Endodermal cell (in vitro differentiated cells): ENCODE results near the gene CDH23. TPM values are rescaled to one million over a fixed set of nuclear protein-coding genes. Genes with fewer than 3 reads are reported as not detected.

Experiments
- DNase-seq: peaks from one replicate; pipeline ENCODE4 v3.0.0-alpha.2; 2017
- H3K27ac ChIP-seq: 2 replicates; pipeline ENCODE4 v1.5.1; 2013; ENCODE audit warnings: mild to moderate bottlenecking, low read depth, low read length, moderate library complexity
- H3K27me3 ChIP-seq: 2 replicates; pipeline ENCODE4 v1.6.1; 2013; ENCODE audit warnings: mild to moderate bottlenecking, low read length, moderate library complexity; ENCODE audit not compliant: insufficient read depth, control insufficient read depth, poor library complexity, severe bottlenecking
- H3K36me3 ChIP-seq: 2 replicates; pipeline ENCODE4 v1.7.0; 2013; ENCODE audit warnings: mild to moderate bottlenecking, low read length, moderate library complexity; ENCODE audit not compliant: control insufficient read depth, insufficient read depth
- H3K4me1 ChIP-seq: one replicate; pipeline ENCODE4 v1.7.0; 2013; ENCODE audit warnings: low read length; ENCODE audit not compliant: control insufficient read depth, insufficient read depth
- H3K4me3 ChIP-seq: 2 replicates; pipeline ENCODE4 v1.5.1; 2013; ENCODE audit warnings: mild to moderate bottlenecking, low read length, moderate library complexity
- H3K9ac ChIP-seq: 2 replicates; pipeline ENCODE4 v1.6.1; 2013; ENCODE audit warnings: mild to moderate bottlenecking, low read length, moderate library complexity; ENCODE audit not compliant: poor library complexity, severe bottlenecking; ENCODE audit errors: extremely low read depth
- H3K9me3 ChIP-seq: 2 replicates; pipeline ENCODE4 v1.6.1; 2013; ENCODE audit warnings: mild to moderate bottlenecking, low read length, moderate library complexity; ENCODE audit not compliant: control insufficient read depth
- H3K27ac Mint-ChIP-seq: 2 replicates; pipeline ENCODE4 v1.8.0; 2020; ENCODE audit warnings: mixed read lengths
- H3K27me3 Mint-ChIP-seq: 2 replicates; pipeline ENCODE4 v1.8.0; 2021; ENCODE audit warnings: mild to moderate bottlenecking, mixed read lengths; ENCODE audit not compliant: insufficient read depth
- H3K36me3 Mint-ChIP-seq: 2 replicates; pipeline ENCODE4 v1.8.0; 2020; ENCODE audit warnings: low read depth, mixed read lengths
- H3K4me1 Mint-ChIP-seq: 2 replicates; pipeline ENCODE4 v1.8.0; 2020; ENCODE audit warnings: mixed read lengths
- H3K4me3 Mint-ChIP-seq: 2 replicates; pipeline ENCODE4 v1.8.0; 2020; ENCODE audit warnings: mild to moderate bottlenecking, moderate library complexity, mixed read lengths
- H3K9me3 Mint-ChIP-seq: 2 replicates; pipeline ENCODE4 v1.8.0; 2020; ENCODE audit warnings: mild to moderate bottlenecking, mixed read lengths
- CTCF ChIP-seq: fragments of 200-600 bp; sonication (generic); conservative IDR thresholded peaks from 2 replicates; pipeline ENCODE4 v1.5.0; 2021; ENCODE audit warnings: antibody characterized with exemption, mild to moderate bottlenecking
- WGBS, 2 experiments: methylation state at CpG; one replicate each; pipeline versions ENCODE4 v1.1.5 to v1.1.7; 2013; ENCODE audit warnings: missing lambda C conversion rate in 2 of 2, mixed read lengths in 1 of 2; ENCODE audit not compliant: insufficient coverage in 1 of 2, insufficient read length in 1 of 2; 5-methylcytosine and 5-hydroxymethylcytosine counted together
- total RNA-seq, 2 donors: library from RNA; stranded (reverse); fragmentation: NEBNext Ultra II Directional in 1 of 2; extraction: Animal tissue kit (Norgen Biotek cat#: 25700) in 1 of 2; gene quantifications; 2 replicates in 1 of 2; 3 replicates in 1 of 2; pipeline ENCODE4 v1.2.1, GENCODE V29; 2021

Gene CDH23
- total RNA-seq, 2 donors from 2014 or later: 2.1 to 4.2 TPM

GRCh38 chr10:71829171-71829570 is 432.5 kb downstream of the CDH23 start:
- Mint-ChIP-seq H3K27me3 (no peaks in the 10 kb centered on the region), H3K36me3 (peaks cover 78% of the 10 kb centered on the region), H3K27ac (no peak overlapping the region), H3K4me1 (no peaks in the 10 kb centered on the region), H3K9me3 (no peaks in the 10 kb centered on the region), H3K4me3 (no peak overlapping the region)
- Histone ChIP-seq H3K27me3 (no peaks in the 10 kb centered on the region), H3K9ac (no peak overlapping the region), H3K27ac (no peak overlapping the region), H3K9me3 (no peaks in the 10 kb centered on the region), H3K36me3 (peaks cover 87% of the 10 kb centered on the region), H3K4me3 (no peak overlapping the region), H3K4me1 (no peaks in the 10 kb centered on the region)
- no peak for DNase-seq
- 85 to 93% methylated on average over 5 of the region's 5 CpGs for WGBS, 2 experiments
- TF ChIP-seq CTCF: no peak

- Mint-ChIP-seq H3K4me3 (no peak overlapping the region), H3K27ac (no peak overlapping the region), H3K9me3 (no peaks in the 10 kb centered on the region), H3K4me1 (no peaks in the 10 kb centered on the region), H3K27me3 (no peaks in the 10 kb centered on the region), H3K36me3 (peaks cover 75% of the 10 kb centered on the region)
- no peak for TF ChIP-seq CTCF
- Histone ChIP-seq H3K9ac (no peak overlapping the region), H3K4me1 (no peaks in the 10 kb centered on the region), H3K36me3 (peaks cover 80% of the 10 kb centered on the region), H3K27me3 (no peaks in the 10 kb centered on the region), H3K9me3 (no peaks in the 10 kb centered on the region), H3K27ac (no peak overlapping the region), H3K4me3 (no peak overlapping the region)
- no peak for DNase-seq
- WGBS, 2 experiments: 60 to 95% methylated on average over 1 to 4 of the region's 5 CpGs
Measured at GRCh38 chr10:71829896-71830295, 433.2 kb downstream of the CDH23 start.

GRCh38 chr10:71830726-71831125 is 434.0 kb downstream of the CDH23 start:
- H3K36me3 ChIP-seq: peaks cover 72% of the 10 kb centered on the region
- no peak overlapping the region for H3K9ac ChIP-seq
- H3K4me3 ChIP-seq: no peak overlapping the region
- no peak for DNase-seq
- no peaks in the 10 kb centered on the region for H3K9me3 ChIP-seq
- no peak overlapping the region for H3K27ac ChIP-seq
- Mint-ChIP-seq H3K27ac (no peak overlapping the region), H3K4me1 (peaks cover under 1% of the 10 kb centered on the region), H3K27me3 (no peaks in the 10 kb centered on the region), H3K36me3 (peaks cover 67% of the 10 kb centered on the region), H3K9me3 (no peaks in the 10 kb centered on the region), H3K4me3 (no peak overlapping the region)
- H3K27me3 ChIP-seq: no peaks in the 10 kb centered on the region
- TF ChIP-seq CTCF: no peak
- H3K4me1 ChIP-seq: no peaks in the 10 kb centered on the region
- 96 to 97% methylated on average over 4 of the region's 4 CpGs for WGBS, 2 experiments
